Activated CD4-positive, alpha-beta memory T cell treated with anti-CD3 and anti-CD28 coated beads for 36 hours (primary cell): ENCODE measurements around the gene ZSCAN21. TPM values are rescaled to one million over a fixed set of nuclear protein-coding genes. Genes with fewer than 3 reads are reported as not detected.
"Not testable (repeated sequence)": the region's sequence is repeated elsewhere in the genome, so short reads cannot be mapped to it uniquely, and the experiment has no call there.

Experiments used
- CTCF ChIA-PET: fragments of 350-600 bp; sonication (Branson Sonifier 250); formaldehyde crosslinking; loops from one replicate; lab custom pipeline; 2021; ENCODE audit warnings: antibody characterized with exemption, inconsistent platforms; lab: Charles Lee
- POLR2A ChIA-PET: fragments of 350-600 bp; sonication (Branson Sonifier 250); formaldehyde crosslinking; loops from one replicate; lab custom pipeline; 2021; ENCODE audit warnings: antibody characterized with exemption; lab: Charles Lee
- DNase-seq: peaks from one replicate; pipeline ENCODE4 v3.0.0-alpha.2; 2020
- H3K27ac Mint-ChIP-seq: one replicate; pipeline ENCODE4 v1.8.0; 2021; ENCODE audit warnings: mixed read lengths
- H3K27me3 Mint-ChIP-seq: one replicate; pipeline ENCODE4 v1.8.0; 2021; ENCODE audit warnings: mixed read lengths
- H3K36me3 Mint-ChIP-seq: one replicate; pipeline ENCODE4 v1.8.0; 2021; ENCODE audit warnings: mixed read lengths
- H3K4me1 Mint-ChIP-seq: one replicate; pipeline ENCODE4 v1.8.0; 2021; ENCODE audit warnings: low read depth, mixed read lengths
- H3K4me3 Mint-ChIP-seq: one replicate; pipeline ENCODE4 v1.8.0; 2021; ENCODE audit warnings: mild to moderate bottlenecking, mixed read lengths
- H3K9me3 Mint-ChIP-seq: one replicate; pipeline ENCODE4 v1.8.0; 2021; ENCODE audit warnings: mixed read lengths
- intact Hi-C: fragments of 100-400 bp; cut with micrococcal nuclease; formaldehyde crosslinking; loops from one replicate; pipeline ENCODE4 v1.15.1; 2023
- total RNA-seq, 2 experiments: library from RNA; stranded (reverse); gene quantifications; one replicate each; pipeline ENCODE4 v1.2.3, GENCODE V29; 2021

Gene ZSCAN21
- 1 to 10 TPM; 6.2 TPM for total RNA-seq

- intact Hi-C loops = loop anchor here (1.0 to 2.0 kb wide), 2 partner anchors 32 to 59 kb away; partner anchors contain the start of gene ZNF3
- ChIA-PET POLR2A (interaction anchor here (0.6 to 1.8 kb wide), 5 partner anchors 28 to 859 kb away, joined by 3 to 7 read pairs (median 4); partner anchors contain the start of gene TRIM4), CTCF (interaction anchor here (0.6 to 1.5 kb wide), 7 partner anchors 33 to 611 kb away, joined by 3 to 5 read pairs (median 3); partner anchors contain the start of genes CPSF4 and PTCD1)
- Mint-ChIP-seq H3K27me3 (no peaks in the 10 kb centered on the region), H3K9me3 (no peaks in the 10 kb centered on the region), H3K4me3 (peak within 1 kb of the TSS; percentile 84), H3K27ac (peak within 1 kb of the TSS; percentile 86), H3K36me3 (peaks cover 2% of the 10 kb centered on the region), H3K4me1 (peaks cover 14% of the 10 kb centered on the region)
- DNase-seq = peak; percentile 88
Measured at GRCh38 chr7:100049441-100050291, at the start of gene ZSCAN21. ZSCAN21 (plus strand) TSS chr7:100049774; CDS start chr7:100057007, 7,233 bp downstream.

GRCh38 chr7:100000239-100000638, 49.3 kb upstream of the ZSCAN21 start:
- H3K36me3 Mint-ChIP-seq = no peaks in the 10 kb centered on the region
- no peak overlapping the region for H3K27ac Mint-ChIP-seq
- no peak for DNase-seq
- no peaks in the 10 kb centered on the region for H3K27me3 Mint-ChIP-seq
- CTCF ChIA-PET = interaction anchor here (0.7 kb wide), 1 partner anchor 53 kb away, joined by 3 read pairs; no protein-coding TSS in a partner anchor
- H3K4me3 Mint-ChIP-seq = no peak overlapping the region
- intact Hi-C loops = no loop called here
- POLR2A ChIA-PET = interaction anchor here (1.0 kb wide), 1 partner anchor 15 kb away, joined by 3 read pairs; the partner anchor contains the start of gene ZKSCAN1
- H3K9me3 Mint-ChIP-seq = no peaks in the 10 kb centered on the region
- peaks cover 9% of the 10 kb centered on the region for H3K4me1 Mint-ChIP-seq

GRCh38 chr7:100003711-100004661, 45.6 kb upstream of the ZSCAN21 start:
- Mint-ChIP-seq H3K4me1 (no peaks in the 10 kb centered on the region), H3K36me3 (no peaks in the 10 kb centered on the region), H3K27me3 (peaks cover 2% of the 10 kb centered on the region), H3K9me3 (no peaks in the 10 kb centered on the region), H3K4me3 (no peak overlapping the region), H3K27ac (no peak overlapping the region)
- ChIA-PET CTCF (interaction anchor here (0.7 to 1.7 kb wide), 4 partner anchors 14 to 90 kb away, joined by 3 to 4 read pairs (median 3); no protein-coding TSS in a partner anchor), POLR2A (interaction anchor here (1.3 kb wide), 1 partner anchor 11 kb away, joined by 3 read pairs; the partner anchor contains the start of gene ZKSCAN1)
- DNase-seq = no peak
- intact Hi-C loops = no loop called here

- Mint-ChIP-seq H3K27ac (no peak overlapping the region), H3K9me3 (no peaks in the 10 kb centered on the region), H3K27me3 (peaks cover 2% of the 10 kb centered on the region), H3K4me3 (no peak overlapping the region), H3K36me3 (no peaks in the 10 kb centered on the region), H3K4me1 (no peaks in the 10 kb centered on the region)
- CTCF ChIA-PET = interaction anchor here (0.7 kb wide), 1 partner anchor 78 kb away, joined by 3 read pairs; the partner anchor contains the start of gene GJC3
- DNase-seq = no peak
- POLR2A ChIA-PET = interaction anchor here (0.5 kb wide), 1 partner anchor 607 kb away, joined by 3 read pairs; no protein-coding TSS in a partner anchor
- intact Hi-C loops = no loop called here
Measured at GRCh38 chr7:100007887-100008286, 41.7 kb upstream of the ZSCAN21 start.

GRCh38 chr7:100008525-100008924, 41.0 kb upstream of the ZSCAN21 start:
- no peaks in the 10 kb centered on the region for H3K9me3 Mint-ChIP-seq
- H3K27me3 Mint-ChIP-seq = peaks cover 2% of the 10 kb centered on the region
- intact Hi-C loops = no loop called here
- ChIA-PET CTCF (interaction anchor here (0.7 kb wide), 1 partner anchor 79 kb away, joined by 3 read pairs; the partner anchor contains the start of gene GJC3), POLR2A (interaction anchor here (0.5 kb wide), 1 partner anchor 606 kb away, joined by 3 read pairs; no protein-coding TSS in a partner anchor)
- no peaks in the 10 kb centered on the region for H3K36me3 Mint-ChIP-seq
- DNase-seq = no peak
- no peak overlapping the region for H3K27ac Mint-ChIP-seq
- H3K4me3 Mint-ChIP-seq = no peak overlapping the region
- peaks cover 4% of the 10 kb centered on the region for H3K4me1 Mint-ChIP-seq

GRCh38 chr7:100009952-100010351, 39.6 kb upstream of the ZSCAN21 start:
- H3K36me3 Mint-ChIP-seq, H3K4me1 Mint-ChIP-seq, POLR2A ChIA-PET, H3K27ac Mint-ChIP-seq, H3K27me3 Mint-ChIP-seq, H3K9me3 Mint-ChIP-seq, intact Hi-C loops, DNase-seq, CTCF ChIA-PET, H3K4me3 Mint-ChIP-seq: not testable (repeated sequence)

- H3K9me3 Mint-ChIP-seq = no peaks in the 10 kb centered on the region
- DNase-seq = no peak
- H3K27ac Mint-ChIP-seq = no peak overlapping the region
- H3K4me3 Mint-ChIP-seq = no peak overlapping the region
- peaks cover under 1% of the 10 kb centered on the region for H3K36me3 Mint-ChIP-seq
- intact Hi-C loops = no loop called here
- ChIA-PET POLR2A (no interaction called here), CTCF (no interaction called here)
- H3K27me3 Mint-ChIP-seq = peaks cover 2% of the 10 kb centered on the region
- peaks cover 11% of the 10 kb centered on the region for H3K4me1 Mint-ChIP-seq
Measured at GRCh38 chr7:100010901-100011300, 38.7 kb upstream of the ZSCAN21 start.

GRCh38 chr7:100011516-100011915, 38.1 kb upstream of the ZSCAN21 start:
- H3K27me3 Mint-ChIP-seq = peaks cover 2% of the 10 kb centered on the region
- ChIA-PET POLR2A (no interaction called here), CTCF (interaction anchor here (1.5 kb wide), 1 partner anchor 17 kb away, joined by 4 read pairs; no protein-coding TSS in a partner anchor)
- no peak overlapping the region for H3K27ac Mint-ChIP-seq
- H3K9me3 Mint-ChIP-seq = no peaks in the 10 kb centered on the region
- peaks cover 17% of the 10 kb centered on the region for H3K4me1 Mint-ChIP-seq
- DNase-seq = no peak
- no peak overlapping the region for H3K4me3 Mint-ChIP-seq
- intact Hi-C loops = no loop called here
- peaks cover 4% of the 10 kb centered on the region for H3K36me3 Mint-ChIP-seq

DNA sequence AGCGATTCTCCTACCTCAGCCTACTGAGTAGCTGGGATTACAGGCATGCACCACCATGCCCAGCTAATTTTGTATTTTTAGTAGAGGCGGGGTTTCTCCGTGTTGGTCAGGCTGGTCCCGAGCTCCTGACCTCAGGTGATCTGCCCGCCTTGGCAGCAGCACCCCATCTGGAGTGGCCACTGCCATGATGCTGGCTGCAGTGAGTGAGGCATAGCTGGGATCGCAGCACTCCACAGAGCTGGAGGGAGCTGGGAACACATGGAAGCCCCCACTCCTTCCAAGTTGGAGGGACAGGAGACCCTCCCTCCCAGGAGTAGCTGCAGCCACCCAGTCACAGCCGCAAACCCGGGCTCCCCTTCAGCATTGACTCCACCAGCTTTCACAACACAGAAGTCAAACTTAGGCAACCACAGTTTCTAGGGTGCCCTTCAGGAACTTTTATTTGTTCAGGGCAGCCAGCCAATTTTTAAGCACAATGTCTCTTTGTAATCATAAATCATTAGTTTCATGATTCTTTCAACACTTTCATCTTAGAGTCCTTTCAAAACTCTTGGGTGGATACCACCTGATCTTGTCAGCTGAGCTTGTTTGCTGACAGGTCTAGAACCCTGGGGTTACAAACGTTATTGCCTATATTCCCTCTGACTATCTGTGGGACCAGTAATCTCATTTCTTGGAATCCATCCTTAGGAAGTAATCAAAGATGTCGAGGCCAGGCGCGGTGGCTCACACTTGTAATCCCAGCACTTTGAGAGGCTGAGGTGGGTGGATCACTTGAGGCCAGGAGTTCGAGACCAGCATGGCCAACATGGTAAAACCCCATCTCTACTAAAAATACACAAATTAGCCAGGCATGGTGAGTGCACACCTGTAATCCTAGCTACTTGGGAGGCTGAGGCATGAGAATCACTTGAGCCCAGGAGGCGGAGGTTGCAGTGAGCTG, 36.9 kb upstream of the ZSCAN21 start:
- intact Hi-C loops, H3K36me3 Mint-ChIP-seq, H3K4me3 Mint-ChIP-seq, H3K27me3 Mint-ChIP-seq, H3K9me3 Mint-ChIP-seq, DNase-seq, POLR2A ChIA-PET: not testable (repeated sequence)
- Mint-ChIP-seq H3K4me1 (peaks cover 26% of the 10 kb centered on the region), H3K27ac (peak overlapping the region; percentile 33)
- CTCF ChIA-PET = interaction anchor here (1.5 kb wide), 1 partner anchor 18 kb away, joined by 4 read pairs; no protein-coding TSS in a partner anchor

DNA sequence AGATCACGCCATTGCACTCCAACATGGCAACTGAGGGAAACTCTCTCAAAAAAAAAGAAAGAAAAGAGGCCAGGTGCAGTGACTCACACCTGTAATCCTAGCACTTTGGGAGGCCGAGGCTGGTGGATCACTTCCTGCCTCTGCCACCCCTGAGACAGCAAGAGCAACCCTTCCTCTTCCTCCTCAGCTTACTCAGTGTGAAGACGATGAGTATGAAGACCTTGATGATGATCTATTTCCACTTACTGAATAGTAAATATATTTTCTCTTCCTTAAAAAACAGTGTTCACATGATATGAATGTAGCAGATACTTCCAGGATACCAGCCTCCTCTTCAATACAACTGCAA, 36.3 kb upstream of the ZSCAN21 start:
- peak; percentile 68 for DNase-seq
- ChIA-PET POLR2A (no interaction called here), CTCF (no interaction called here)
- H3K27me3 Mint-ChIP-seq = no peaks in the 10 kb centered on the region
- H3K36me3 Mint-ChIP-seq = peaks cover 8% of the 10 kb centered on the region
- H3K9me3 Mint-ChIP-seq = no peaks in the 10 kb centered on the region
- H3K27ac Mint-ChIP-seq = peak overlapping the region; percentile 47
- H3K4me1 Mint-ChIP-seq = peaks cover 30% of the 10 kb centered on the region
- intact Hi-C loops = no loop called here
- no peak overlapping the region for H3K4me3 Mint-ChIP-seq
